Measurements from ENCODE around the gene ZDHHC11B.
"Not testable (repeated sequence)": the region's sequence is repeated elsewhere in the genome, so short reads cannot be mapped to it uniquely, and the experiment has no call there.

ZDHHC11B gene

GRCh38 chr5:714215-715118 lies 70.1 kb downstream of the ZDHHC11B start:
- DNase-seq, result not testable (repeated sequence)

GRCh38 chr5:713686-714085 lies 70.8 kb downstream of the ZDHHC11B start:
- not testable (repeated sequence) for DNase-seq

- DNase-seq, result not testable (repeated sequence)
Measured at GRCh38 chr5:708848-709517, 75.5 kb downstream of the ZDHHC11B start.

- DNase-seq, result not testable (repeated sequence)
Measured at GRCh38 chr5:708374-708773, 76.2 kb downstream of the ZDHHC11B start.

- DNase-seq, result not testable (repeated sequence)
Measured at GRCh38 chr5:706127-706526, 78.4 kb downstream of the ZDHHC11B start.

- not testable (repeated sequence) for DNase-seq
Measured at GRCh38 chr5:696753-697702, 87.5 kb downstream of the ZDHHC11B start.

GRCh38 chr5:696191-696590 lies 88.3 kb downstream of the ZDHHC11B start:
- not testable (repeated sequence) for DNase-seq

GRCh38 chr5:695475-695874 lies 89.1 kb downstream of the ZDHHC11B start:
- DNase-seq, result not testable (repeated sequence)

GRCh38 chr5:694042-694431 lies 90.5 kb downstream of the ZDHHC11B start:
- not testable (repeated sequence) for DNase-seq

GRCh38 chr5:693271-694041 lies 91.1 kb downstream of the ZDHHC11B start, which contains the start of gene TPPP:
Gene TPPP, minus strand, starts transcription at chr5:693352. Its CDS starts 15,292 bp downstream, at chr5:678060.
- peak; percentile 81 for DNase-seq

- not testable (repeated sequence) for DNase-seq
Measured at GRCh38 chr5:692529-693041, 91.9 kb downstream of the ZDHHC11B start.

- no peak for DNase-seq
Measured at GRCh38 chr5:691817-692528, 92.6 kb downstream of the ZDHHC11B start.

GRCh38 chr5:691049-691448 lies 93.5 kb downstream of the ZDHHC11B start:
- not testable (repeated sequence) for DNase-seq

- DNase-seq, result not testable (repeated sequence)
Measured at GRCh38 chr5:690293-690692, 94.2 kb downstream of the ZDHHC11B start.

GRCh38 chr5:688348-689010 lies 96.0 kb downstream of the ZDHHC11B start:
- DNase-seq, result not testable (repeated sequence)

- DNase-seq, result not testable (repeated sequence)
Measured at GRCh38 chr5:686936-687335, 97.6 kb downstream of the ZDHHC11B start.

GRCh38 chr5:686172-686523 lies 98.4 kb downstream of the ZDHHC11B start:
- not testable (repeated sequence) for DNase-seq

- DNase-seq, result no peak
Measured at GRCh38 chr5:685262-686171, 99.0 kb downstream of the ZDHHC11B start.

- no peak for DNase-seq
Measured at GRCh38 chr5:684751-685216, 99.7 kb downstream of the ZDHHC11B start.

All from CD4-positive, alpha-beta T cell treated with Interleukin-15 for 1 hour (primary cell).